ENCODE data around the gene CFL1. TPM values are rescaled to one million over a fixed set of nuclear protein-coding genes. Genes with fewer than 3 reads are reported as not detected.
"Not testable (repeated sequence)": the region's sequence is repeated elsewhere in the genome, so short reads cannot be mapped to it uniquely, and the experiment has no call there.

The CFL1 gene
- total and polyA plus RNA-seq, 7 donors = 428 to 2,165 (median 506) TPM

DNA sequence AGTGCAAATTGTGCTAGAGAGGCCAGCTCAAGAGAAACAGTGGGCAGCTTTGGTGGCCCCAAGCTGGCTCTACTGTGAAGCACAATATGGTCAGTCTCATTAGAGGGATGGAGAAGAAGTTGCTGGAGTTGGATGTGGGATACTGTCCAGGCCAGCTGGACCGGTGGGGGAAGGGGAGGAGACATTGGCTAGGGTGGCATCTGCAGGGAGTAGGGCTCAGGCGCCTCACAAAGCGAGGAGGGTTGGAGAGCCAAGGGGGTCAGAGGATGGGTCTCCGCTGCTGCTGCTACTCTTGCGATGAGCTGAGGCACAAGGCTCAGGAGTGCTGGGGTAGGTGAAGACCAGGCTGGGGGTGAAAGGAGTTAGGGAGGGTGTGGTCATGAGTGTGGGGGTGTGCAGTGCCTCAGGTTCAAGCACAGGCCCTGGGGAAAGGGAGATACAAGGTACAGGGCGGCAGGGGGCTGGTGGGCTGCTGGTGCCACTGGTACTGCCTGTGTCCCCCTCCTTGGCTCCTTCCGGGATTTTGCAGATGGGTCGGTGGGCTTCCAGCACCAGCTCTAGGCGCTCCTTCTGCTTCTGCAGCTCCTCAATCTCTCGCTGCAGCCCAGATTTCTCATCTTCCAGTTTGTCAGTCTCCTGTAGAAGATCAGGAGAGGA lies 34.8 kb upstream of the CFL1 start:
- intact Hi-C loops (cut with DNase I) = no loop called here
- 85 to 88% methylated on average over 10 of the region's 10 CpGs for WGBS, 2 donors
- H3K4me3 ChIP-seq = peak overlapping the region in 1 of 4 donors; percentile 18
- no peaks in the 10 kb centered on the region for H3K36me3 ChIP-seq
- TF ChIP-seq EP300 (IDR thresholded peaks at IDR 0.05) (no peak), POLR2AphosphoS5 (IDR thresholded peaks at IDR 0.05) (no peak)
- TF ChIP-seq, protein P1, sequence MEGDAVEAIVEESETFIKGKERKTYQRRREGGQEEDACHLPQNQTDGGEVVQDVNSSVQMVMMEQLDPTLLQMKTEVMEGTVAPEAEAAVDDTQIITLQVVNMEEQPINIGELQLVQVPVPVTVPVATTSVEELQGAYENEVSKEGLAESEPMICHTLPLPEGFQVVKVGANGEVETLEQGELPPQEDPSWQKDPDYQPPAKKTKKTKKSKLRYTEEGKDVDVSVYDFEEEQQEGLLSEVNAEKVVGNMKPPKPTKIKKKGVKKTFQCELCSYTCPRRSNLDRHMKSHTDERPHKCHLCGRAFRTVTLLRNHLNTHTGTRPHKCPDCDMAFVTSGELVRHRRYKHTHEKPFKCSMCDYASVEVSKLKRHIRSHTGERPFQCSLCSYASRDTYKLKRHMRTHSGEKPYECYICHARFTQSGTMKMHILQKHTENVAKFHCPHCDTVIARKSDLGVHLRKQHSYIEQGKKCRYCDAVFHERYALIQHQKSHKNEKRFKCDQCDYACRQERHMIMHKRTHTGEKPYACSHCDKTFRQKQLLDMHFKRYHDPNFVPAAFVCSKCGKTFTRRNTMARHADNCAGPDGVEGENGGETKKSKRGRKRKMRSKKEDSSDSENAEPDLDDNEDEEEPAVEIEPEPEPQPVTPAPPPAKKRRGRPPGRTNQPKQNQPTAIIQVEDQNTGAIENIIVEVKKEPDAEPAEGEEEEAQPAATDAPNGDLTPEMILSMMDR (IDR thresholded peaks at IDR 0.05) = no peak
- no peak for DNase-seq
- no peaks in the 10 kb centered on the region for H3K9me3 ChIP-seq
- H3K4me1 ChIP-seq = peaks cover 0 to 57% (median 47%) of the 10 kb centered on the region in 4 donors
- peak overlapping the region; percentile 95 to 98 (median 97) for H3K27ac ChIP-seq
- no peaks in the 10 kb centered on the region for H3K27me3 ChIP-seq

DNA sequence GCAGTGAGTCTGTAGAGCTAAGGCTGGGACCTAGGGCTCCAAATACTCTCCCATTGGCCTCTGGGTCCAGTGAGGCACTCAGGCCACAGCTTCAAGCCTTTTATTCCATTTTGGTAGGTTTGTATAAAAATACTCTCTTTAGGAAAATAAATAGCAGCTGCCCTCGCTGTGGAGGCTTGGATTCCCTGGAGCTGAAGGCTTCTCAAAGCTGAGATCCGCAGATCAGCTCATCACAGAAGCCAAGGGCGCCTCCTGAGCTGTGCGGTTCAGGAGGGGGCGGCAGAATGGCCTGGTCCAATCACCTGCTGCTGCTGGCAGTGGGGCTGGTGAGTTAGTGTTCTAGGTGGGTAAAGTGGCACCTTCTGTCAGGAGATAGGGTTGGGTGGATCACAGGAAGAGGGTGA lies 34.2 kb upstream of the CFL1 start:
- Histone ChIP-seq H3K4me3 (peak overlapping the region in 2 of 4 donors; percentile 65 to 68), H3K4me1 (peaks cover 0 to 63% (median 54%) of the 10 kb centered on the region in 4 donors)

GRCh38 chr11:65891219-65892136 lies 33.5 kb upstream of the CFL1 start:
- H3K4me1 ChIP-seq = peaks cover 0 to 70% (median 59%) of the 10 kb centered on the region in 4 donors
- H3K27me3 ChIP-seq = no peaks in the 10 kb centered on the region
- peak overlapping the region; percentile 95 to 98 (median 97) for H3K27ac ChIP-seq
- H3K4me3 ChIP-seq = peak overlapping the region; percentile 60 to 77 (median 66)
- peaks cover 0 to 6% (median 0%) of the 10 kb centered on the region in 4 donors for H3K36me3 ChIP-seq
- WGBS, 2 donors = 5 to 12% methylated on average over 57 of the region's 57 CpGs
- TF ChIP-seq POLR2AphosphoS5 (IDR thresholded peaks at IDR 0.05) (peak in 3 of 4 donors; percentile 17 to 40 (median 23)), POLR2A (IDR thresholded peaks at IDR 0.05) (no peak)
- intact Hi-C loops (cut with DNase I) = no loop called here
- no peaks in the 10 kb centered on the region for H3K9me3 ChIP-seq
- DNase-seq = peak; percentile 81

More for the DNA sequence above, 34.2 kb upstream of the CFL1 start:
- H3K27ac ChIP-seq = peak overlapping the region; percentile 95 to 98 (median 97)
- H3K27me3 ChIP-seq; intact Hi-C loops (cut with DNase I); DNase-seq; H3K36me3 ChIP-seq; H3K9me3 ChIP-seq: not testable (repeated sequence)
- 71 to 81% methylated on average over 5 of the region's 5 CpGs for WGBS, 2 donors

- H3K9me3 ChIP-seq = no peaks in the 10 kb centered on the region
- no peaks in the 10 kb centered on the region for H3K27me3 ChIP-seq
- 0% methylated on average over 94 of the region's 94 CpGs for WGBS, 2 donors
- H3K4me1 ChIP-seq = peaks cover 0 to 70% (median 59%) of the 10 kb centered on the region in 4 donors
- H3K27ac ChIP-seq = peak within 1 kb of the TSS; percentile 95 to 98 (median 97)
- TF ChIP-seq EP300 (IDR thresholded peaks at IDR 0.05) = no peak
- TF ChIP-seq POLR2AphosphoS5 (IDR thresholded peaks at IDR 0.05) = peak; percentile 93 to 98 (median 96)
- peak; percentile 70 to 79 for TF ChIP-seq POLR2A (IDR thresholded peaks at IDR 0.05)
- TF ChIP-seq, protein P1 (IDR thresholded peaks at IDR 0.05) = no peak
- peak within 1 kb of the TSS; percentile 60 to 77 (median 70) for H3K4me3 ChIP-seq
- H3K36me3 ChIP-seq = peaks cover 0 to 14% (median 2%) of the 10 kb centered on the region in 4 donors
- DNase-seq = peak; percentile 100
- intact Hi-C loops (cut with DNase I) = loop anchor here (1.0 kb wide), 1 partner anchor 29 kb away; the partner anchor contains the start of genes C11orf68 and DRAP1
These were observed 32.6 kb upstream of the CFL1 start, which contains the start of gene CCDC85B for GRCh38 chr11:65890324-65891218. Gene CCDC85B (plus strand): TSS chr11:65890673. CDS start chr11:65890784, 111 bp downstream.

Measured in sigmoid colon (tissue), 7 donors.